ENCODE measurements around the gene ARPP19.
"Not testable (repeated sequence)": the region's sequence is repeated elsewhere in the genome, so short reads cannot be mapped to it uniquely, and the experiment has no call there.

Gene ARPP19

DNA sequence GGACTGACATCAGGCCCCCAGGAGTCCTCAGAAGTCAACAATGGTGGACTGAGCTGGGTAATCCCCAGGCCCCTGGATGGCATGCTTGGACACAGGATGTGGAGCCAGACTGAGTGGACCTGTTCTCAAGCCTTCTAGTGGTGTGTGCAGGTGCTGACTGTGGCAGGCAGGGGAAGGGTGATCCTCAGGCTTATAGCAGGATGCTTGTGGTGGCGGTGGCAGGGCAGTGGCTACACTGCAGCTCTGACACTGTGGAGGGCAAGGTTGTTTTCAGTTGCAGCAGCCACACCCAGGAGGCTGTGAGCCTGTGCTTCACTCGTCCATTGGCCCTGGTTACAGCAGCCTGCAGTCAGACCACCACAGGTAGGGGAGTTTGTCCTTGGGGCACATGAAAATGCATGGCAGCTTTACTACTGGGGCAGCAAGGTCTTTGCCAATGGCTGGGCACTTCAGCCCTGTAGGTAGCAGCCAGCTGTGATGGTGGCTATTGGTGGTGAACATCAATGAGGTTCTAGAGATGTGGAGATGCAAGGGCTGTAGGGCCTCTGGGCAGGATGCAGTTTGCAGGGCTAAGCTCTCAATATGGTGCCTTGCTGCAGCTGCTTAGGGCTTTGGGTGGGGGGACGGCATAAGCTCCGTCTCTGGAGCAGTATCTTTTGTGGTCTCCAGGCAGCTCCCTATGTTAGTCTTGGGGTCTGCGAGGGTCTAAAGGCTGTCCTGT, 22.6 kb downstream of the ARPP19 start:
- no peak for DNase-seq

GRCh38 chr15:52540374-52541012, 28.3 kb downstream of the ARPP19 start:
- DNase-seq: no peak

DNA sequence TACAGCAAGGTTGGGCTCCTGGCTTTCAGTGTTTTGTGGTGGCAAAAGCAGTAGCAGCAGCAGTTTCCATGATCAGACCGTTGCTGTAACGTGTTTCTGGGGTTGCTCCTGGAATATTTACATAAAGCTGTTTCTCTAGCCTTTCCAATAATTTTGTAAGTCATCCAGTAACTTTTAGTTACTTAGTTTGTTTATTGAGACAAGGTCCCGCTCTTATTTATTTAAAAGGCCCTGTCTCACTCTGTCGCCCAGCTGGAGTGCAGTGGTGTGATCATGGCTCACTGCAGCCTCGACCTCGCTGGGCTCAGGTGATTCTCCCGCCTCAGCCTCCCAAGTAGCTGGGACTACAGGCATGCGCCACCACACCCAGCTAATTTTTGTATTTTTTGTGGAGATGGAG, 31.4 kb downstream of the ARPP19 start:
- no peak for DNase-seq

- DNase-seq: no peak
These were observed 36.4 kb downstream of the ARPP19 start for GRCh38 chr15:52532427-52532826.

- DNase-seq: no peak
These were observed 38.9 kb downstream of the ARPP19 start for GRCh38 chr15:52529940-52530339.

DNA sequence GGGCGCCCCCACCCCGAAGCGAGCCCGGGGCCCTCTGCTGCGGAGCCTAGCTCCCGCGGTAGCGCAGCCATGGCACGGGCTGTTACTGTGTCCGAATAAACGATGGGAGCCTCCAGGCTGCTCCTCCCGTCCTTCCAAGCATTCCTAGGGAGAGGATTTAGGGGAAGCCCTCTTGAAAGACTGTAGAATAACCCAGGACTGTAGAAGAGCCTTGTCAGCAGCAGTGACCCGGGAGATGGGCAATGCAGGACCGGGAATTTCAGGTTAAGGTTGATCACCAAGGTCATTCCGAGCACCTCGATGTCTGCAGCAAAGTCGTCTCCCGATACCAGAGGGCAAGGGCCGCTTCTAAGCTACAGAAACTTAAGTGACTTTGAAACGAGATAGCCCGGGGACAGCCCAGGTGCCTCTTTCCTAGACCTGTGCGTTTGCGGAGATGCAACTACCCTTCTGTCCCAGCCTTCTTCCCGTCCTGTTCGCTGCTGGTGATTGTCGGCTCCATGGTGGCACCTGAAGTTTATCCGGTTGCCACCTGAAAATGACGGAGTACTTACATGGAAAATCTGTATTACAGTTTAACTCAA, 39.4 kb downstream of the ARPP19 start:
- no peak for DNase-seq

GRCh38 chr15:52528564-52529340, 40.1 kb downstream of the ARPP19 start, which contains the start of gene MYO5A:
Gene MYO5A, minus strand, starts transcription at chr15:52528880. Its CDS starts 74 bp downstream, at chr15:52528806.
- DNase-seq: peak; percentile 79

DNA sequence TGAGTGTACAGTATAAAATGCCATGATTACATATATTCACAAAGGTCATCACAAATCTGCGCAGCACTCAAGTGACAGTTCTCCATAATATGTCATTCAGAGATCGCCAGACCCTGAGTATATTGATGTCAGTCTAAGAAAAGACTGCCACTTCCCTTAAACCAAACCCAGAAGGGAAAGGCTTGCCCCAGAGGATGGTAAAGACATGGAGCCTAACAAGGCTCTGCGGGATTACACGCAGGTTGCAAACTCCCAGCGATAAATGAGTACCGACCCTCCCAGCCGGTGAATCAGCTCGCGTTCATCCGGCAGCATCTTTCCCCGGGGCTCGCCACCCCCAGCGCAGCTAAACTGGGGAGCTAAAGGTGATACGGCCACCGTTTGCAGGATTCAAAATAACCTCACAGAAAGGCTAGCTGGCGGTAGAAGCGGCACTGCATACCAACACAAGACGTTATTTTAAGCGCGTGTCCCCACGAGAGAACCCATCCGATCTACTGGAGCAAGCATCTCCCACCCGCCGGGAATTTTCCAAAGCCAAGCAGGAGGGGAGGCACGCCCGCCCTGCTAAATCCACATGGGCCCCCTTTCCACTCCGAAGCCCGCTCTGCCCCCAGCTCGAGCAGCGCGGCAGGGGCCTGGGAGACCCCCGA, 40.8 kb downstream of the ARPP19 start:
- DNase-seq: peak; percentile 50

DNA sequence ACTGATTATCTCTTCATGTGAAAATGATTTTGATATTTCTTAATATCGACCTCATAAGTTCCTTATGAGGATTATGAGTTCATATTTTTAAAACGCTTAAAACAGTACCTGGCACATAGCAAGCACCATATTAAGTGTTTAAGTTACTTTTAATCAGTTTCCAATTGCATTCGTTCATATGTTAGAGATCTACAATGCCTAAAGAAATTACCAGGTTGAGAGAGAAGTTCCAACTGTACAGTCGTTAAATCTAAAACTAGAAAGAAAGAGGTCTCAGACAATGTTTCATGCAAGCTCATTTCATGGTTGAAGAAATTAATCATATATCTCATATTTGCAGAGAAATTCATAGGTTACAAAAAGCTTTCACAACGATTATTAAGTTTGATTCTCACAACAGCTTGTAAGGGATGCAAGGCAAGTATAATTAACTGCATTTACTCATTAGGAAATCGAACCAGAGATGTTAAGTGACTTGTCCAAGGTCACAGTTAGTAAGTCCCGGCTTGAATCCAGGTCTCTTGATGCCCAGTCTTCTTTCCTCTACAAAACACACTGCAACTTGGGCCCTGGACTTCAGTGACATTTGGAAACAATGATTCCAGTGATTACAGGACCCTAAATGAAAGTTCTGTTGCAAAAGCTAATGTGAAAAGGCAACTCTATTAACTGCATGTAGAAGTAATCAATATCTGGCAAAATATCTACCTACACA, 41.5 kb downstream of the ARPP19 start:
- DNase-seq: no peak

- no peak for DNase-seq
These were observed 44.4 kb downstream of the ARPP19 start for GRCh38 chr15:52524223-52525136.

GRCh38 chr15:52523647-52524046, 45.2 kb downstream of the ARPP19 start:
- no peak for DNase-seq

GRCh38 chr15:52523192-52523591, 45.6 kb downstream of the ARPP19 start:
- DNase-seq: peak; percentile 75

- no peak for DNase-seq
These were observed 47.1 kb downstream of the ARPP19 start for GRCh38 chr15:52521682-52522081.

DNA sequence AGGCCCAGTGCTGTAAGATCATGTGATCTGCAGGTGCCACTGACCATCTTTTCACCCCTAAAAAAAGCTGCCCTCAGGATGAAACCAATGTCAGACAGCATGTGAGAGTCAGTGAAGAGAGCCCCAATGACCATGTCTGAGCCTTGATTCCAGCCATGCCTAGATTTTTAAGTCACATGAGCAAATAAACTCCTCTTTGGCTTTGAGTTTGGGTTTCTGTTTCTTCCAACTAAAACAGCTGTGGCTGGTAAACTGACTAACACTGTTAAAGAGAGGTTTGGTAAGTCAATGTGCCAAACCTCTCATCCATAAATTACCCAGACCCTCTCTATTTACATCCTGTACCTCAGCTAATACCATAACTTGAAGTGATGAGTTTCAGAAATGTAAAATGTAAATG, 48.4 kb downstream of the ARPP19 start:
- DNase-seq: no peak

GRCh38 chr15:52518487-52519371, 50.1 kb downstream of the ARPP19 start:
- DNase-seq: peak; percentile 22

GRCh38 chr15:52517014-52517413, 51.8 kb downstream of the ARPP19 start:
- no peak for DNase-seq

DNA sequence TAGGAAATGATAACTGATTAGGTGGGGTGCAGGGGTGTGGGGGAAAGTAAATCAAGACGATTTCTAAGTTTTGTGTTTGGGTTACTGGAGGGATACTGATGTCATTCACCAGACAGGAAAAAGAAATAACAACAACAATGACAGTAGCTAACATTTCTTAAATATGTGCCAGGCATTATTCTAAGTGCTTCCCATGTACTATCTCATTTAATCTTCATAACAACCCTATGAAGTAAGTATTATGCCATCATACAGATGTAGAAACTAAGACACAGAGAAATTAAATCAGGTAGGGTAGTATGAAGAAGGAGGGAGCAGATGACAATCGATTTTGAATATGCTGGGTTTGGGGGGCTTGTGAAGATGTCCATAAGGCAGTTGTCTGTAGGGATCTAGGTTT, 53.5 kb downstream of the ARPP19 start:
- DNase-seq: no peak

- no peak for DNase-seq
These were observed 54.3 kb downstream of the ARPP19 start for GRCh38 chr15:52514482-52514881.

GRCh38 chr15:52512869-52513268, 56.0 kb downstream of the ARPP19 start:
- not testable (repeated sequence) for DNase-seq

- DNase-seq: no peak
These were observed 57.7 kb downstream of the ARPP19 start for GRCh38 chr15:52511084-52511483.
